HCT116 (cell line): ENCODE measurements around the gene MRPS2. TPM values are rescaled to one million over a fixed set of nuclear protein-coding genes. Genes with fewer than 3 reads are reported as not detected.
A peak's percentile ranks its signal among the peaks of the same experiment; 100 is the strongest.

Experiments used
- ATAC-seq: fragments of 200-7000 bp; cut with Tn5 transposase; 2 replicates; pipeline ENCODE4 v1.9.1; 2020; ENCODE audit warnings: mild to moderate bottlenecking, moderate library complexity
- BruUV-seq: library from RNA; stranded (reverse); fragments of 400-500 nt; replicated peaks from 2 replicates; lab custom pipeline; 2021; lab: Mats Ljungman, UMichigan
- CTCF ChIA-PET: fragments of 300-600 bp; sonication (Branson Sonifier 250); formaldehyde crosslinking; loops from one replicate; lab custom pipeline; 2021; ENCODE audit warnings: antibody characterized with exemption; lab: Charles Lee
- POLR2A ChIA-PET: fragments of 300-600, 350-600 bp; sonication (Branson Sonifier 250); formaldehyde crosslinking; loops from one replicate; lab custom pipeline; 2021; ENCODE audit warnings: antibody characterized with exemption; lab: Charles Lee
- RAD21 ChIA-PET, 2 experiments: fragments of 300-600 bp; sonication (Branson Sonifier 250); formaldehyde crosslinking; loops; one replicate each; lab custom pipeline; 2023; ENCODE audit warnings: low total read pairs in 2 of 2; ENCODE audit not compliant: uncharacterized antibody in 2 of 2, unreplicated experiment in 2 of 2, low non-redundant PET in 1 of 2; lab: Charles Lee
- DNase-seq: peaks from one replicate; pipeline ENCODE4 v3.0.0-alpha.2; 2010; ENCODE audit warnings: low read depth, low spot score
- H2AFZ ChIP-seq: fragments of 200-600 bp; shearing (Covaris generic), sonication (generic); 2 replicates; pipeline ENCODE4 v1.6.1; 2017; ENCODE audit warnings: low read depth, mixed run types, mixed read lengths, antibody characterized with exemption, low read length; ENCODE audit not compliant: poor library complexity, severe bottlenecking
- H3K27ac ChIP-seq: 2 replicates; pipeline ENCODE4 v1.5.1; 2012; ENCODE audit warnings: low read depth, low read length
- H3K27me3 ChIP-seq: fragments of 200-600 bp; sonication (generic); 2 replicates; pipeline ENCODE4 v1.6.1; 2016; ENCODE audit warnings: mixed run types, low read length, mixed read lengths; ENCODE audit not compliant: insufficient read depth
- H3K36me3 ChIP-seq, 2 experiments: fragments of 200-500 bp in 1 of 2; fragments of 200-600 bp in 1 of 2; sonication (Bioruptor generic) in 1 of 2; sonication (generic) in 1 of 2; 2 replicates each; pipeline versions ENCODE4 v1.5.1 to v1.6.1; 2014 to 2016; ENCODE audit warnings: low read length in 2 of 2, inconsistent platforms in 1 of 2, mixed read lengths in 1 of 2, mixed run types in 1 of 2; ENCODE audit not compliant: insufficient read depth in 2 of 2, control insufficient read depth in 1 of 2
- H3K4me1 ChIP-seq, 2 experiments: fragments of 200-600 bp in 1 of 2; sonication (generic) in 1 of 2; 2 replicates each; pipeline versions ENCODE4 v1.5.1 to v1.6.1; 2012 to 2017; ENCODE audit warnings: low read length in 2 of 2, inconsistent platforms in 1 of 2, mild to moderate bottlenecking in 1 of 2, mixed read lengths in 1 of 2, mixed run types in 1 of 2, moderate library complexity in 1 of 2; ENCODE audit not compliant: insufficient read depth in 2 of 2, control insufficient read depth in 1 of 2
- H3K4me2 ChIP-seq: fragments of 200-600 bp; sonication (generic); 2 replicates; pipeline ENCODE4 v1.6.1; 2017; ENCODE audit warnings: mixed run types, low read length, mixed read lengths
- H3K4me3 ChIP-seq, 2 experiments: fragments of 200-600 bp in 1 of 2; sonication (generic) in 1 of 2; replicated peaks in 1 of 2; 2 replicates each; pipeline ENCODE4 v1.5.1; 2011 to 2016; ENCODE audit warnings: low read length in 2 of 2, control low read depth in 1 of 2, low read depth in 1 of 2, mild to moderate bottlenecking in 1 of 2, mixed read lengths in 1 of 2, mixed run types in 1 of 2
- H3K79me2 ChIP-seq: fragments of 200-600 bp; sonication (generic); 2 replicates; pipeline ENCODE4 v1.6.1; 2017; ENCODE audit warnings: mild to moderate bottlenecking, mixed run types, low read length, moderate library complexity, mixed read lengths; ENCODE audit not compliant: insufficient read depth
- H3K9ac ChIP-seq: fragments of 200-600 bp; sonication (generic); 2 replicates; pipeline ENCODE4 v1.6.1; 2016; ENCODE audit warnings: low read length, mixed read lengths
- H3K9me2 ChIP-seq: fragments of 200-600 bp; sonication (generic), shearing (Covaris generic); 2 replicates; pipeline ENCODE4 v1.6.1; 2017; ENCODE audit warnings: mixed run types, mild to moderate bottlenecking, moderate library complexity; ENCODE audit not compliant: insufficient read depth
- H3K9me3 ChIP-seq, 2 experiments: fragments of 200-500 bp in 1 of 2; fragments of 200-600 bp in 1 of 2; sonication (Bioruptor generic) in 1 of 2; sonication (generic) in 1 of 2; 2 replicates each; pipeline ENCODE4 v1.6.1; 2014 to 2017; ENCODE audit warnings: low read length in 2 of 2, mixed read lengths in 2 of 2, inconsistent platforms in 1 of 2, low read depth in 1 of 2, mild to moderate bottlenecking in 1 of 2, mixed run types in 1 of 2, moderate library complexity in 1 of 2; ENCODE audit not compliant: control insufficient read depth in 1 of 2, insufficient read depth in 1 of 2
- H4K20me1 ChIP-seq: fragments of 200-600 bp; sonication (generic), shearing (Covaris generic); 2 replicates; pipeline ENCODE4 v1.6.1; 2017; ENCODE audit warnings: mixed run types, mild to moderate bottlenecking, moderate library complexity; ENCODE audit not compliant: insufficient read depth
- ELF1 ChIP-seq: IDR thresholded peaks from 2 replicates; pipeline ENCODE4 v1.6.1; 2012; ENCODE audit warnings: low read depth, borderline replicate concordance
- FOSL1 ChIP-seq: IDR thresholded peaks from 2 replicates; pipeline ENCODE4 v1.6.1; 2012; ENCODE audit warnings: low read depth
- JUND ChIP-seq: IDR thresholded peaks from 2 replicates; pipeline ENCODE4 v1.6.1; 2012
- POLR2A ChIP-seq: IDR thresholded peaks from 2 replicates; pipeline ENCODE4 v1.7.0; 2011; ENCODE audit warnings: borderline replicate concordance; ENCODE audit not compliant: insufficient read depth, insufficient read length; ENCODE audit errors: extremely low read depth
- POLR2AphosphoS5 ChIP-seq: IDR thresholded peaks from 2 replicates; pipeline ENCODE4 v1.6.1; 2011; ENCODE audit warnings: mild to moderate bottlenecking, low read depth, low read length, moderate library complexity
- SIN3A ChIP-seq: IDR thresholded peaks from 2 replicates; pipeline ENCODE4 v1.6.1; 2012; ENCODE audit warnings: low read depth
- ZNF274 ChIP-seq: fragments of 200-500 bp; sonication (Bioruptor generic); IDR thresholded peaks from 2 replicates; pipeline ENCODE4 v1.6.1; 2014; ENCODE audit warnings: mild to moderate bottlenecking, low read depth, low read length, inconsistent platforms
- intact Hi-C: fragments of 100-400 bp; cut with micrococcal nuclease; formaldehyde crosslinking; loops from 2 replicates; pipeline ENCODE4 v1.10.0; 2022
- total RNA-seq: library from RNA; stranded (reverse); gene quantifications from one replicate; pipeline ENCODE4 v1.2.1, GENCODE V29; 2021; ENCODE audit not compliant: unreplicated experiment

MRPS2 gene
- total RNA-seq, 1 experiment from 2014 or later, result 85.1 TPM

GRCh38 chr9:135478829-135479468 is 21.5 kb upstream of the MRPS2 start (continued):
- TF ChIP-seq ZNF274, result no peak

GRCh38 chr9:135479469-135480052 is 20.9 kb upstream of the MRPS2 start, which contains the start of gene PPP1R26:
Gene PPP1R26, plus strand, starts transcription at chr9:135479782. Its CDS starts 4,729 bp downstream, at chr9:135484511.
- intact Hi-C loops, result no loop called here
- peak within 1 kb of the TSS; percentile 91 for H3K27ac ChIP-seq

More at GRCh38 chr9:135479469-135480052, 20.9 kb upstream of the MRPS2 start, which contains the start of gene PPP1R26:
- Histone ChIP-seq H2AFZ (no peak within 1 kb of the TSS), H3K9ac (peak within 1 kb of the TSS; percentile 82), H3K27me3 (no peaks in the 10 kb centered on the region), H3K4me1 (peaks cover 14 to 24% of the 10 kb centered on the region in 2 experiments; a peak in 3 of 4 replicates), H3K36me3 (peaks cover 4 to 14% of the 10 kb centered on the region in 2 experiments; a peak in 3 of 4 replicates), H3K79me2 (peaks cover 30% of the 10 kb centered on the region), H3K9me2 (no peaks in the 10 kb centered on the region), H3K4me3 (peak within 1 kb of the TSS; percentile 86 to 91), H3K4me2 (peak within 1 kb of the TSS; percentile 98), H3K9me3 (no peaks in the 10 kb centered on the region), H4K20me1 (no peaks in the 10 kb centered on the region)
- ATAC-seq, result peak; percentile 51
- ChIA-PET CTCF (interaction anchor here (1.7 kb wide), 1 partner anchor 20 kb away, joined by 4 read pairs; a partner anchor contains a TSS), POLR2A (no interaction called here), RAD21 (no interaction called here)
- DNase-seq, result no peak
- TF ChIP-seq POLR2A (peak; percentile 15), ELF1 (no peak), SIN3A (no peak), JUND (no peak), POLR2AphosphoS5 (0 out of 2 replicates have a peak, but pooled peaks have one; percentile 10), FOSL1 (no peak)
- no TSS peak for BruUV-seq
